K562 (cell line): ENCODE data around the gene GGA3. TPM values are rescaled to one million over a fixed set of nuclear protein-coding genes. Genes with fewer than 3 reads are reported as not detected.
A peak's percentile ranks its signal among the peaks of the same experiment; 100 is the strongest.

Source experiments
- CAMTA2 ChIP-seq: fragments of 250-450 bp; sonication (Bioruptor Pico); conservative IDR thresholded peaks from 2 replicates; pipeline ENCODE4 v1.5.1; 2022
- CBFA2T3 ChIP-seq: fragments of 450-650 bp; IDR thresholded peaks from 2 replicates; pipeline ENCODE4 v1.6.1; 2017
- ELF1 ChIP-seq: fragments of 200-800 bp; sonication (Bioruptor generic); IDR thresholded peaks from 2 replicates; pipeline ENCODE4 v1.6.1; 2016; ENCODE audit warnings: missing genetic modification characterization, missing compliant biosample characterization
- GATAD2A ChIP-seq: fragments of 450-650 bp; IDR thresholded peaks from 2 replicates; pipeline ENCODE4 v1.6.1; 2017
- GTF2E2 ChIP-seq: fragments of 200-800 bp; sonication (Bioruptor generic); IDR thresholded peaks from 2 replicates; pipeline ENCODE4 v1.6.1; 2016; ENCODE audit warnings: missing genetic modification characterization, missing compliant biosample characterization
- HDAC1 ChIP-seq, 2 experiments: fragments of 450-650 bp; IDR thresholded peaks; 2 replicates each; pipeline ENCODE4 v1.6.1; 2016 to 2017; ENCODE audit warnings: inconsistent platforms in 1 of 2, mild to moderate bottlenecking in 1 of 2, moderate library complexity in 1 of 2
- HDAC3 ChIP-seq: fragments of 450-650 bp; IDR thresholded peaks from 2 replicates; pipeline ENCODE4 v1.6.1; 2018; ENCODE audit warnings: borderline replicate concordance, mild to moderate bottlenecking, moderate library complexity; ENCODE audit not compliant: partially characterized antibody
- HNRNPK ChIP-seq: fragments of 200-400 bp; formaldehyde crosslinking; IDR thresholded peaks from one replicate; pipeline ENCODE4 v1.6.1; 2018; ENCODE audit warnings: mild to moderate bottlenecking, low read depth, low read length; ENCODE audit not compliant: poor library complexity, severe bottlenecking
- JUNB ChIP-seq: fragments of 450-650 bp; formaldehyde crosslinking; conservative IDR thresholded peaks from 2 replicates; pipeline ENCODE4 v1.4.0; 2020; ENCODE audit warnings: mild to moderate bottlenecking
- JUND ChIP-seq, 2 experiments: IDR thresholded peaks; 2 replicates in 1 of 2; 3 replicates in 1 of 2; pipeline ENCODE4 v1.6.1; 2011; ENCODE audit warnings: borderline replicate concordance in 2 of 2, low read depth in 2 of 2, low read length in 2 of 2, improper control_type of control experiment in 1 of 2, missing biosample characterization in 1 of 2, missing genetic modification characterization in 1 of 2, missing genetic modification reagents in 1 of 2
- KLF6 ChIP-seq: fragments of 250-450 bp; sonication (Bioruptor Pico); IDR thresholded peaks from 2 replicates; pipeline ENCODE4 v1.4.0; 2020; ENCODE audit warnings: mild to moderate bottlenecking, moderate library complexity, borderline replicate concordance
- POLR2G ChIP-seq: fragments of 200-400 bp; formaldehyde crosslinking; IDR thresholded peaks from 2 replicates; pipeline ENCODE4 v1.6.1; 2017; ENCODE audit warnings: low read depth, mild to moderate bottlenecking, antibody characterized with exemption, low read length, moderate library complexity
- POLR3A ChIP-seq: IDR thresholded peaks from 2 replicates; pipeline ENCODE4 v1.6.1; 2011; ENCODE audit warnings: borderline replicate concordance, mild to moderate bottlenecking, moderate library complexity; ENCODE audit not compliant: insufficient read length, insufficient read depth; ENCODE audit errors: extremely low read depth
- RBM34 ChIP-seq: fragments of 200-400 bp; formaldehyde crosslinking; IDR thresholded peaks from 2 replicates; pipeline ENCODE4 v1.6.1; 2018; ENCODE audit warnings: low read length, borderline replicate concordance; ENCODE audit not compliant: insufficient read depth
- SAFB2 ChIP-seq: fragments of 200-400 bp; formaldehyde crosslinking; IDR thresholded peaks from 2 replicates; pipeline ENCODE4 v1.6.1; 2018; ENCODE audit warnings: borderline replicate concordance, low read length, low read depth, moderate library complexity; ENCODE audit not compliant: severe bottlenecking
- SRSF1 ChIP-seq: fragments of 200-400 bp; formaldehyde crosslinking; IDR thresholded peaks from 2 replicates; pipeline ENCODE4 v1.6.1; 2017; ENCODE audit warnings: mild to moderate bottlenecking, low read depth, low read length, moderate library complexity
- SRSF7 ChIP-seq: fragments of 200-400 bp; formaldehyde crosslinking; optimal IDR thresholded peaks from 2 replicates; pipeline ENCODE3; 2017; ENCODE audit warnings: mild to moderate bottlenecking, low read depth, low read length
- STAG1 ChIP-seq: sonication (generic); formaldehyde crosslinking; IDR thresholded peaks from 2 replicates; pipeline ENCODE4 v1.5.0; 2020; ENCODE audit warnings: missing genetic modification reagents, borderline replicate concordance
- TAF1 ChIP-seq: IDR thresholded peaks from 2 replicates; pipeline ENCODE4 v1.6.1; 2011; ENCODE audit warnings: mild to moderate bottlenecking, low read length, moderate library complexity; ENCODE audit not compliant: insufficient read depth, control insufficient read depth, severe bottlenecking; ENCODE audit errors: extremely low read depth
- TAF15 ChIP-seq: fragments of 200-400 bp; formaldehyde crosslinking; IDR thresholded peaks from 2 replicates; pipeline ENCODE4 v1.6.1; 2017; ENCODE audit warnings: mild to moderate bottlenecking, low read depth, low read length, moderate library complexity
- XRCC5 ChIP-seq: fragments of 200-400 bp; formaldehyde crosslinking; IDR thresholded peaks from 2 replicates; pipeline ENCODE4 v1.6.1; 2017; ENCODE audit warnings: low read depth, mild to moderate bottlenecking, low read length
- ZBTB17 ChIP-seq: fragments of 450-650 bp; formaldehyde crosslinking; IDR thresholded peaks from 2 replicates; pipeline ENCODE4 v1.4.0; 2020; ENCODE audit warnings: mild to moderate bottlenecking
- ZBTB7A ChIP-seq: IDR thresholded peaks from 2 replicates; pipeline ENCODE4 v1.6.1; 2011; ENCODE audit warnings: low read depth, mild to moderate bottlenecking, low read length, moderate library complexity, borderline replicate concordance; ENCODE audit not compliant: control insufficient read depth
- ZNF217 ChIP-seq: sonication (generic); formaldehyde crosslinking; IDR thresholded peaks from 2 replicates; pipeline ENCODE4 v1.8.0; 2022; ENCODE audit warnings: mild to moderate bottlenecking, missing genetic modification reagents
- ZNF263 ChIP-seq: sonication (generic); formaldehyde crosslinking; IDR thresholded peaks from 2 replicates; pipeline ENCODE4 v1.8.0; 2022; ENCODE audit warnings: mild to moderate bottlenecking, missing genetic modification reagents, borderline replicate concordance
- ZNF354B ChIP-seq: fragments of 250-450 bp; sonication (Bioruptor Pico); IDR thresholded peaks from 2 replicates; pipeline ENCODE4 v1.4.0; 2020
- polyA plus RNA-seq, 8 experiments: library from polyadenylated mRNA; depleted of rRNA in 4 of 8; stranded (reverse) in 5 of 8; unstranded in 3 of 8; fragments of >200 nt; fragmentation: Nextera tagmentation in 2 of 8; fragmentation: Illumina TruSeq in 1 of 8; extraction: Ambion mirVana in 2 of 8; extraction: Trizol in 1 of 8; gene quantifications; 2 replicates each; pipeline versions ENCODE4 v1.2.1 to v1.2.3, GENCODE V29; 2011 to 2014; ENCODE audit warnings: inconsistent platforms in 1 of 8, missing spikeins in 1 of 8
- total RNA-seq, 7 experiments: library from RNA; depleted of rRNA in 6 of 7; stranded (reverse); fragments of >200 nt in 6 of 7; fragmentation: Illumina TruSeq in 2 of 7; extraction: Trizol in 2 of 7; gene quantifications; 2 replicates each; pipeline versions ENCODE4 v1.2.1 to v1.2.3, GENCODE V29; 2011 to 2021; ENCODE audit warnings: low replicate concordance in 1 of 7
- TF ChIP-seq, protein P1 (sequence below): sonication (generic); formaldehyde crosslinking; IDR thresholded peaks from 2 replicates; pipeline ENCODE4 v1.8.0; 2022; ENCODE audit warnings: missing genetic modification reagents, mild to moderate bottlenecking, moderate library complexity, borderline replicate concordance

GGA3 gene
- total and polyA plus RNA-seq, 9 of the 15 experiments (the other 6 are each of a cell fraction or from before 2014, with no cell fraction given) = 5.7 to 64.9 (median 25.4) TPM

GRCh38 chr17:75270218-75270965, 9.0 kb upstream of the GGA3 start (continued):
- TF ChIP-seq CAMTA2 (CRISPR knock-in tag) (no peak), ELF1 (tag) (no peak; the same call in 1 of the 2 replicates), TAF15 (no peak), ZBTB7A (peak; percentile 11), GATAD2A (0 out of 2 replicates have a peak, but pooled peaks have one; percentile 11), CBFA2T3 (no peak), RBM34 (no peak), HDAC1 (IDR thresholded peaks at IDR 0.05) (peak in 1 of 2 experiments; percentile 70; a peak in 2 of 4 replicates), XRCC5 (0 out of 2 replicates have a peak, but pooled peaks have one; percentile 13), GTF2E2 (tag) (no peak), KLF6 (CRISPR knock-in tag) (no peak), STAG1 (CRISPR knock-in tag) (peak; percentile 53; the same call in 1 of the 2 replicates), JUND (IDR thresholded peaks at IDR 0.05; ENCODE audit: borderline replicate concordance, low read depth, low read length) (no peak), JUND (tag; IDR thresholded peaks at IDR 0.05; ENCODE audit: borderline replicate concordance, low read depth, low read length) (no peak), SAFB2 (no peak), JUNB (no peak), ZBTB17 (no peak), SRSF1 (no peak), SRSF7 (no peak), POLR2G (peak; percentile 70), ZNF354B (CRISPR knock-in tag) (no peak), HNRNPK (no peak), ZNF263 (CRISPR knock-in tag) (peak; percentile 14; the same call in 1 of the 2 replicates), POLR3A (no peak), TAF1 (peak; percentile 6), HDAC3 (no peak), ZNF217 (CRISPR knock-in tag) (no peak)
- TF ChIP-seq, protein P1, sequence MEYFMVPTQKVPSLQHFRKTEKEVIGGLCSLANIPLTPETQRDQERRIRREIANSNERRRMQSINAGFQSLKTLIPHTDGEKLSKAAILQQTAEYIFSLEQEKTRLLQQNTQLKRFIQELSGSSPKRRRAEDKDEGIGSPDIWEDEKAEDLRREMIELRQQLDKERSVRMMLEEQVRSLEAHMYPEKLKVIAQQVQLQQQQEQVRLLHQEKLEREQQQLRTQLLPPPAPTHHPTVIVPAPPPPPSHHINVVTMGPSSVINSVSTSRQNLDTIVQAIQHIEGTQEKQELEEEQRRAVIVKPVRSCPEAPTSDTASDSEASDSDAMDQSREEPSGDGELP = peak; percentile 48; the same call in 1 of the 2 replicates
